Measurements from ENCODE around the gene UAP1L1.

UAP1L1 gene

DNA sequence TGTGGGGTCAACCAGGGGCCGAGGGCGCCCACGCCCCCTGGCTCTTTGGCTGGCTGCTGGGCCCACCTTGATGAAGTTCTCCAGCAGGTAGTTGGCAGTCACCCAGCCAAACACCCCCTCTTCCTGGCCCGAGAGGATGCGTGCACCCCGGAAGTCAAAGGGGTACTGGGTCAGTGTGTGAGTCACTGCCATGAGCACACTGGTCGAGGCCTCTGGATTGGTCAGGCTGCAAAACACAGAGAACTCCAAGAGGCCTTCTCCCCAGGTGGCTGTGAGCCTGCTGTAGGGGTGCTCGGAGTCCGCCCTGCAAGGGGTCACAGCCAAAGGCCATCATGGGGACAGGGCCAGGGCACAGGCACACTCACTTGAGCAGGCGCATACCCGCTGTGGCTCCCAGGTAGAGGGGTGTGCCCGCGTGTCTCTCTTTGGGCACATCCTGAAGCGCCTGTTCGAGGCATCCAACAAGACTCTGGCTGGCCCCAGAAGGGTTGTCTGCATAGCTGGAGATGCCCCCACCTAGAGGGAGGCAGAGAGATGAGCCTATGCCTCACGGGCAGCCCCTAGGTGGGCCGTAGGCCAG lies 26.1 kb upstream of the UAP1L1 start:
- DNase-seq (ENCODE audit: low read depth, low spot score), result no peak
- H3K27ac ChIP-seq (ENCODE audit: low read length), result no peak overlapping the region
- peaks cover 8% of the 10 kb centered on the region; the same call in 1 of the 2 replicates for H3K27me3 ChIP-seq (ENCODE audit: control insufficient read depth, insufficient read depth, low read length)
- no peaks in the 10 kb centered on the region for H3K36me3 ChIP-seq (ENCODE audit: control insufficient read depth, insufficient read depth, low read length)
- H3K9me3 ChIP-seq (ENCODE audit: control insufficient read depth, insufficient read depth, low read length), result no peaks in the 10 kb centered on the region
- peaks cover 5% of the 10 kb centered on the region; the same call in 1 of the 2 replicates for H3K4me1 ChIP-seq (ENCODE audit: control insufficient read depth, insufficient read depth, low read length)
- no CpG with 5 or more reads among the region's 17 CpGs for WGBS (ENCODE audit: insufficient coverage, insufficient read length)
- H3K4me3 ChIP-seq (ENCODE audit: low read length), result no peak overlapping the region

- Histone ChIP-seq H3K27ac (ENCODE audit: low read length) (no peak overlapping the region), H3K4me3 (ENCODE audit: low read length) (no peak overlapping the region), H3K9me3 (ENCODE audit: control insufficient read depth, insufficient read depth, low read length) (no peaks in the 10 kb centered on the region), H3K27me3 (ENCODE audit: control insufficient read depth, insufficient read depth, low read length) (peaks cover 8% of the 10 kb centered on the region; the same call in 1 of the 2 replicates), H3K4me1 (ENCODE audit: control insufficient read depth, insufficient read depth, low read length) (peaks cover 5% of the 10 kb centered on the region; the same call in 1 of the 2 replicates), H3K36me3 (ENCODE audit: control insufficient read depth, insufficient read depth, low read length) (no peaks in the 10 kb centered on the region)
- WGBS (ENCODE audit: insufficient coverage, insufficient read length), result no CpG with 5 or more reads among the region's 8 CpGs
- DNase-seq (ENCODE audit: low read depth, low spot score), result no peak
Measured at GRCh38 chr9:137052293-137052692, 25.0 kb upstream of the UAP1L1 start.

DNA sequence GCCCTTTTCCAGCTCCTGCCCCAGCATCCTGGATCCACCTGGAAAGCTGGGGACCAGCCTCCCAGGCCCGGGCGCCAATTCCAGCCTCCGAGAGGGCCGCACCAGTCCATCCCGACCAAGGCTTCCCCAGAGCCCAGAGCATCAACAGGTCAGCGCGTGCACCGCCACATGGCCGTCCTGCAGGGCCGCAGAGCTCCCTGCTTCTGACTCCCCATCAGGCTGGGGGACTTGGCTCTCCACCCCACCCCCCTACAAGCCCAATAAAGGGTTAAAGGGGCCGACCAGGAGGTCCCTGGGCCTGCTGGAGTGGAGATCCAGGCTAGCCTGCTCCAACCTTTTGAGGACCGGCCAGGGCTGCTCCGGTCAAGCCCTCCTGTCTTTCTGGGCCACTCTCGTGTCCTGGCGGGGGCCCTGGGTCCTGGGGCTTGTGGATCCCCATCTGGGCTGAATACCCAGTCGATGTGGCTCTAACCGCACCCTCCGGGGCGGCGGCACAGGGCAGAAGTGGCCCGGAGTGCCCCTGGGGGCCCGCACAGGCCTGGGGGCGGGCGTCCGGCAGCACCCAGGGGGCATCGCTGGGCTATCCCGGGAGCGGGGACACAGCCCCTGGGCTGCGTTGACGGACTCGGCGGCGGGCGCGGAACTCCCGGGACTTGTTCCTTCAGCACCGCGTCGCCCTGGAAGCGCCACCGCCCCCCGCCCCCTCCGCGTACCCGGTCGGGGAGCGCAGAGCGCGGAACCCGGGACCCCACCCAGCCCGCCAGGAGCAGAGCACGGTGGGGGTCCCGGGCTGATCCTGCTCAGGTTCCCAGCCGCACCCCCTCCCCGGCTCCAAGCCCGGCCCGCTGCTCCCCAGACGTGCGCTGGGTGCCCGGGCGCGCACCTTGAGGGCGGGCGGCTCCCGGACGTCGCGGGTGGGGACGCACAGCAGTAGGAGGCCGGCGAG lies 24.0 kb upstream of the UAP1L1 start:
- Histone ChIP-seq H3K27me3 (ENCODE audit: control insufficient read depth, insufficient read depth, low read length) (peaks cover 8% of the 10 kb centered on the region; the same call in 1 of the 2 replicates), H3K4me1 (ENCODE audit: control insufficient read depth, insufficient read depth, low read length) (peaks cover 5% of the 10 kb centered on the region; the same call in 1 of the 2 replicates), H3K27ac (ENCODE audit: low read length) (no peak overlapping the region), H3K4me3 (ENCODE audit: low read length) (peak overlapping the region; percentile 61; the same call in 1 of the 2 replicates), H3K36me3 (ENCODE audit: control insufficient read depth, insufficient read depth, low read length) (no peaks in the 10 kb centered on the region), H3K9me3 (ENCODE audit: control insufficient read depth, insufficient read depth, low read length) (no peaks in the 10 kb centered on the region)
- no CpG with 5 or more reads among the region's 71 CpGs for WGBS (ENCODE audit: insufficient coverage, insufficient read length)
- DNase-seq (ENCODE audit: low read depth, low spot score), result no peak

- WGBS (ENCODE audit: insufficient coverage, insufficient read length), result no CpG with 5 or more reads among the region's 90 CpGs
- peak within 1 kb of the TSS; percentile 61; the same call in 1 of the 2 replicates for H3K4me3 ChIP-seq (ENCODE audit: low read length)
- no peak within 1 kb of the TSS for H3K27ac ChIP-seq (ENCODE audit: low read length)
Measured at GRCh38 chr9:137053944-137054931, 23.1 kb upstream of the UAP1L1 start, which contains the start of gene ENTPD2. Gene ENTPD2 (minus strand): TSS chr9:137054061. CDS start chr9:137053997, 64 bp downstream.

DNA sequence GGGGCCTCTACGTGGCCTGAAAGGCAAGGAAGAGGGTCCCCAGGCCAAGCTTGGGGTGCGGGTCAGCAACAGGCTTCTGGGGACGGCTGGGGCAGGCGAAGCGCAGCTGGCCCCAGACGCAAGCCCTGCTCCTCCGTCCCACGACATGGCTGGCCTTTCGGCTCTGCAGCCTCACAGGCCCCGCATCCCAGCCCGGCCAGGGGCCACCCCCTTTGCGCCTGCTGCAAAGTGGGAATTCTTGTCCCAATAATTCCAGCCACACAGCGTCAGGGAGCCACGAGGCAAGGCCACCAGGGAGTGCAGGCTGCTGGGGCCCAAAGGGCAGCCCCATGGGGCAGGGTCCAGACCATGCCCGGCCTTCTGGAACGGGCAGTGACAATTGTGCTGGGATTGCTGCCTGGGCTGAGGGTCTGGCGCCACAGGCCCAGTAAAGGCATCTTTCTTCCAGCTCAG lies 22.4 kb upstream of the UAP1L1 start:
- Histone ChIP-seq H3K9me3 (ENCODE audit: control insufficient read depth, insufficient read depth, low read length) (no peaks in the 10 kb centered on the region), H3K4me1 (ENCODE audit: control insufficient read depth, insufficient read depth, low read length) (peaks cover 2% of the 10 kb centered on the region; the same call in 1 of the 2 replicates), H3K4me3 (ENCODE audit: low read length) (no peak overlapping the region), H3K27ac (ENCODE audit: low read length) (no peak overlapping the region), H3K27me3 (ENCODE audit: control insufficient read depth, insufficient read depth, low read length) (peaks cover under 1% of the 10 kb centered on the region; the same call in 1 of the 2 replicates), H3K36me3 (ENCODE audit: control insufficient read depth, insufficient read depth, low read length) (no peaks in the 10 kb centered on the region)
- DNase-seq (ENCODE audit: low read depth, low spot score), result no peak
- no CpG with 5 or more reads among the region's 17 CpGs for WGBS (ENCODE audit: insufficient coverage, insufficient read length)

More at GRCh38 chr9:137053944-137054931, 23.1 kb upstream of the UAP1L1 start, which contains the start of gene ENTPD2:
- H3K27me3 ChIP-seq (ENCODE audit: control insufficient read depth, insufficient read depth, low read length), result peaks cover 6% of the 10 kb centered on the region; the same call in 1 of the 2 replicates
- no peak for DNase-seq (ENCODE audit: low read depth, low spot score)
- no peaks in the 10 kb centered on the region for H3K9me3 ChIP-seq (ENCODE audit: control insufficient read depth, insufficient read depth, low read length)
- peaks cover 3% of the 10 kb centered on the region; the same call in 1 of the 2 replicates for H3K4me1 ChIP-seq (ENCODE audit: control insufficient read depth, insufficient read depth, low read length)
- H3K36me3 ChIP-seq (ENCODE audit: control insufficient read depth, insufficient read depth, low read length), result no peaks in the 10 kb centered on the region

GRCh38 chr9:137055385-137056364 lies 21.6 kb upstream of the UAP1L1 start:
- no CpG with 5 or more reads among the region's 28 CpGs for WGBS (ENCODE audit: insufficient coverage, insufficient read length)
- no peak for DNase-seq (ENCODE audit: low read depth, low spot score)
- peaks cover 2% of the 10 kb centered on the region; the same call in 1 of the 2 replicates for H3K4me1 ChIP-seq (ENCODE audit: control insufficient read depth, insufficient read depth, low read length)
- no peaks in the 10 kb centered on the region for H3K9me3 ChIP-seq (ENCODE audit: control insufficient read depth, insufficient read depth, low read length)
- no peak overlapping the region for H3K27ac ChIP-seq (ENCODE audit: low read length)
- no peaks in the 10 kb centered on the region for H3K36me3 ChIP-seq (ENCODE audit: control insufficient read depth, insufficient read depth, low read length)
- H3K27me3 ChIP-seq (ENCODE audit: control insufficient read depth, insufficient read depth, low read length), result no peaks in the 10 kb centered on the region; the same call in 1 of the 2 replicates
- no peak overlapping the region for H3K4me3 ChIP-seq (ENCODE audit: low read length)

- Histone ChIP-seq H3K27me3 (ENCODE audit: control insufficient read depth, insufficient read depth, low read length) (no peaks in the 10 kb centered on the region; the same call in 1 of the 2 replicates), H3K27ac (ENCODE audit: low read length) (no peak overlapping the region), H3K4me3 (ENCODE audit: low read length) (no peak overlapping the region), H3K4me1 (ENCODE audit: control insufficient read depth, insufficient read depth, low read length) (peaks cover 2% of the 10 kb centered on the region; the same call in 1 of the 2 replicates), H3K36me3 (ENCODE audit: control insufficient read depth, insufficient read depth, low read length) (no peaks in the 10 kb centered on the region), H3K9me3 (ENCODE audit: control insufficient read depth, insufficient read depth, low read length) (no peaks in the 10 kb centered on the region)
- no peak for DNase-seq (ENCODE audit: low read depth, low spot score)
- WGBS (ENCODE audit: insufficient coverage, insufficient read length), result no CpG with 5 or more reads among the region's 17 CpGs
Measured at GRCh38 chr9:137056739-137057415, 20.4 kb upstream of the UAP1L1 start.

- no peak for DNase-seq (ENCODE audit: low read depth, low spot score)
- Histone ChIP-seq H3K36me3 (ENCODE audit: control insufficient read depth, insufficient read depth, low read length) (no peaks in the 10 kb centered on the region), H3K27ac (ENCODE audit: low read length) (no peak overlapping the region), H3K9me3 (ENCODE audit: control insufficient read depth, insufficient read depth, low read length) (no peaks in the 10 kb centered on the region), H3K4me1 (ENCODE audit: control insufficient read depth, insufficient read depth, low read length) (peaks cover 2% of the 10 kb centered on the region; the same call in 1 of the 2 replicates), H3K27me3 (ENCODE audit: control insufficient read depth, insufficient read depth, low read length) (no peaks in the 10 kb centered on the region; the same call in 1 of the 2 replicates), H3K4me3 (ENCODE audit: low read length) (no peak overlapping the region)
- WGBS (ENCODE audit: insufficient coverage, insufficient read length), result no CpG with 5 or more reads among the region's 16 CpGs
Measured at GRCh38 chr9:137057545-137057944, 19.8 kb upstream of the UAP1L1 start.

All from iPS DF 6.9 (cell line).